Fibroblast of skin of scalp (primary cell): ENCODE data around the gene MAP2K5.

Experiments used
- DNase-seq: peaks from one replicate; pipeline ENCODE4 v3.0.0-alpha.2; 2013

The MAP2K5 gene

DNA sequence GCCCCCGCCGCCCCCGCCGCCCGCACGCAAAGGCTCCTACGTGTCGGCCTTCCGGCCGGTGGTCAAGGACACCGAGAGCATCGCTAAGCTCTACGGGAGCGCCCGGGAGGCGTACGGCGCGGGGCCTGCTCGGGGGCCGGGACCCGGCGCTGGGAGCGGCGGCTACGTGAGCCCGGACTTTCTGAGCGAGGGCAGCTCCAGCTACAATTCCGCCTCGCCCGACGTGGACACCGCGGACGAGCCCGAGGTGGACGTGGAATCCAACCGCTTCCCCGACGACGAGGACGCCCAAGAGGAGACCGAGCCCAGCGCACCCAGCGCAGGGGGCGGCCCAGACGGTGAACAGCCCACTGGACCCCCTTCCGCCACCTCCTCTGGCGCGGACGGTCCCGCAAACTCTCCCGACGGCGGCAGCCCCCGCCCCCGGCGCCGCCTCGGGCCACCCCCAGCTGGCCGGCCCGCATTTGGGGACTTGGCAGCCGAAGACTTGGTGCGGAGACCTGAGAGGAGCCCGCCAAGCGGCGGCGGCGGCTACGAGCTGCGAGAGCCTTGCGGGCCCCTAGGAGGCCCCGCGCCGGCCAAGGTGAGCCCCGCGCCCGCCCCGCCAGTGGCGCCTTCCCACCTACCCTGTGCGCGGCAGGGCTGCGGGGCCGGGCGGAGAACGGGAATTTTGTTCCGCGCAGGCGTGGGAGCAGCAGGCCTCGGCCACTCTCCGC is 285.2 kb downstream of the MAP2K5 start:
- DNase-seq = no peak

GRCh38 chr15:67828278-67828968 is 285.9 kb downstream of the MAP2K5 start:
- no peak for DNase-seq

GRCh38 chr15:67828969-67829646 is 286.6 kb downstream of the MAP2K5 start:
- DNase-seq = no peak

GRCh38 chr15:67829647-67830504 is 287.4 kb downstream of the MAP2K5 start:
- no peak for DNase-seq

DNA sequence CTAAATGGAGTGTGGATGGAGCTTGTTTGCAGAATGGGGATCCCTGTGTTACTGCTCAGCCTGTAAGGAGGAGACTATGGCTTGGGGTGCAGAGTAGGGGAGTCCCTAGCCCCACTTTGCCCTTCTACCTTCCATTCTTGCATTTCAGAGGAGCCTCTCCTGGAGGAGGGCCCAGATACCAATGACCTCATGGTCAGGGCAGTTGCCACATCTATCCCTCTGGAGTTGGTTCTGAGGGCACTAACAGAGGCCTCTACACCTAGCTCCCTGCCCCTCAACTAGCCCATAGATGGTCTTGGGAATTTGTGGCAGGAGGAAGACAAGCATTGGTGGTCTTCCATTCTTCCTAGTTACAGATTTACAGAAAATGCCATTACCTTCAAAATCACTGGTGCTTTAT is 288.9 kb downstream of the MAP2K5 start:
- DNase-seq = no peak

DNA sequence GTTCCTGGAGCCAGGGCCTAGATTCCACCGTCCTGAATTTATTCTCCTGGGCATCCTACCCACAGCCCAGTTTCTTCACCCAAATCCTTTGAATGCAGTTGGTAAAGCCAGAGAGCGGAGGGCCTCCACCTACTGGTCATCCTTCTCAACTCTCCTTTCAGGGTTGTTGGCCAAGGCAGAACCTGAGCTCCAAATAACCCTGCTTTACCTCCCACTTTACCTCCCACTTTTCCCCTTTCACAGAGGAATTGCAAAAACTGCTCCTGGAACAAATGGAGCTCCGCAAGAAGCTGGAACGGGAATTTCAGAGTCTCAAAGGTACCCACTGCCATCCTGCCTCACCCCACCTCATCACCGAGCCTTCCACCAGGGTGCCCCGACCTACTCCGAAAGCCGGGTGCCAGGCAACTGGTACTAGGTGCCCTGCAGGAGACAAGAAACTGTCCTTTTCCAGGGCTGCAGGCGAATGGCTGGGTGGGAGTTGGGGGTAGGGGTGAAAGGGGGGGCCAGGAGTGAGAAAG is 289.6 kb downstream of the MAP2K5 start:
- peak; percentile 41 for DNase-seq

DNA sequence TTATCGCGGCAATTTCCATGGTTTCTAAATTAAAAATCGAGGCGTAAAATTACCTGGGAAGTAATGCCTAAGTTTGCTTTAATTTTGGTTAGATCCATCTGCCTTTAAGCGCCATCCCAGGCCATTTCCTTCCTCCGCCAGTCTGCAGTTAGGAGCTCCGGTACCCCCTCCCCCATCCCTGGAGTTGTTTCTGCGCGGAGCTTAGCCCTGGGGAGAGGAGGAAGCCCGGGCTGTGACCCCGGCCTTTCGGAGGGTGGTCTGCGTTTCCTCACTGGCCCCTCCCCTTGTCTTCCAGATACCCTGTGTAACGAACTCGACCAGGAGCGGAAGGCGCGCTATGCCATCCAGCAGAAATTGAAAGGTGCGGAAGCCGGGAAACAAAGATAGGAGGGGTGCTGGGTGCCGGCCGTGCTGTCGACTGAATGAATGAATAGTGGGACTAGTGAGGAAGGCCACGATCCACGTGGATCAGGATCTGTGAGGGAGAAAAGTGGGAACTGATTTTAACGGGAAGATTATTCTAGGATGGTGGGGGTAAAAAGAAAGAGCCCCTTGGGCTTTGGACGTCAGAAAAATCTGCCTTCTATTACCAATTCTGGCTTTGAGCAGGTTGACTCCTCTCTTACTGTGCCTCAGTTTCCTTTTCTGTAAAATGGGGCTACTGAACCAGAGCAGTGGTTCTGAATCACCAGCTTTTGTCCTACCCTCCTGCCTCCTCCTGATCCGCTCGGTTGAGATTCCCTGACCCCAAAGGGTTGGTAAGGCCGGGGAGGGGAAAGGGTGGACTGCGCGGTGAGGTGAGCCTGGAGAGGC is 290.6 kb downstream of the MAP2K5 start:
- no peak for DNase-seq

DNA sequence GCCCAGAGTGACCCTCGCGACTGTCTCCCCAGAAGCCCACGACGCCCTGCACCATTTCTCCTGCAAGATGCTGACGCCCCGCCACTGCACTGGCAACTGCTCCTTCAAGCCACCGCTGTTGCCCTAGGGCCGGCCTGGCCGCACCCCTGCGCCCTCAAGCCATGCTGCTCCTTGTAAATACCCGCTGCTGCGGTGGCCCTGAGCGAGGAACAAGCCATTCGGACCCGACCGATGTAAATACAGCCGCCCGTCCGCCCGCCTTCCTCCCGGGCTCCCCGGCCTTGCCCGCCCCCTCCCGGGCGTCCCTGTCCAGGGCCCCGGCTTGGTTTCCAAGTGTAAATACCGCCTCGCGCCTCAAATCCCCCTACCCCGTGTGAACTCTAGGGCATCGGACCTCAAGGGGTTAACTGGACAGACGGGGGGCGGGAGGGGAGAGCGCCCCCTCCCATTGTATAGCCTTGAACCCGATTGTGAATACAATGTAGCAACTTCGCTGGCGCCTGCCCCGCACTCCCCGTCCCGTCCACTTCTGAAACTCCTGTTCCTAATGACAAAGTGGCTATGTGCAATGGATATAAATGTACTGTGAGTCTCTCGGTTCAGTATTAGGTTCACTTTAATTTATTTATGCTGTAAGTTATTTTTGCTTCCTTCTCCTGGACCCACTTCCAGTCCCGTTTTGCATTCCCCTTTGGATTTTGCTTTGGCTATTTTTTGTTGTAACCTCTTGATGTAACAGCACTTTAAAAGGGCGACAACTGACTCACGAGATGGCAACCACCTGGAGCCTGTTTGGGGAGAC is 291.4 kb downstream of the MAP2K5 start:
- DNase-seq = peak; percentile 43

GRCh38 chr15:67834581-67835296 is 292.2 kb downstream of the MAP2K5 start:
- DNase-seq = no peak

- no peak for DNase-seq
Measured at GRCh38 chr15:67835297-67836133, 293.0 kb downstream of the MAP2K5 start.

GRCh38 chr15:67836134-67836455 is 293.6 kb downstream of the MAP2K5 start:
- no peak for DNase-seq

GRCh38 chr15:67836477-67836876 is 294.0 kb downstream of the MAP2K5 start:
- peak; percentile 42 for DNase-seq

DNA sequence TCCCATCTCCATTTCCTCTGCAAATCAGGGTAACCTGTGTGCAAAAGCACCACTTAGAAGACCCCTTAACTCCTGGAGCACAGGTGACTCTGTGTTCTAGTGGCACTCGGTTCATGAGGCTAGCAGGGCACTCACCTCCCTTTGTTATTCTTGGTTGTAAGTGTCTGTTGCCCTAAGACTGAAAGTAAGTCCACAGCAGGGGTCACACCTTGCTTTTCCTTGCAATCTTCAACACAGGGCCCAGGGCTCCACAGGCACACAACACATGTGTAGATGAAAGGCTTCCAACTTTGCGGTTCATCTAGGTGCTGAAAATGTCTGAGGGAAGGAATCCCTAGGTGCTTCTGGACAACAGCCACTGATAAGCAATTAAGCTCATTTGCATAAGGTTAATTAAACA is 294.5 kb downstream of the MAP2K5 start:
- DNase-seq = no peak

DNA sequence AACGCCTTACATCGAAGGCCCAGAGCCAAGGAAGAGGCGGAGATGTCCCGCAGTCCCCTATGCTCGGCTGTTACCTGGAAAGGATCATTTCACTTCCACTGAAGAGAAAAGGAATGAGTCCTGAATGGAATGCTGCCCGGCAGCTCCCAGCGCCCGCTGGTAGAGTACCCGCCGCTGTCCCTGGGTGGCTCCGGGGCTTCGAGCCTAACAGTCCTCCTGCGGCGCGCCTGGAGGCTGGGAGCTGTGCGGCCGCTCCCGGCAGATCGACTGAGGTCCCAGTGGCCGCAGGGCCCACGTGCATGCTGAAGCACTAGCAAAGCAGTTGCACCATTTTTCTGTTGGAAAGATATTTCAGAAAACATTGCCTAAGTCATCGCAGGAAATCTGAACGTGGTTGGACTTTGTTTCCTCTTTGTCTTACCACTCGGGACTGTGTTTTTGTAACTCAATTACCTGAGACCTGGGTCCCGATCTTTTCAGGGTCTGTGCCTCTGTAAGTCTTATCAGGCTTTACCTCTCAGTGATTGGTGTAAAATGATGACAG is 296.4 kb downstream of the MAP2K5 start:
- peak; percentile 36 for DNase-seq

- peak; percentile 49 for DNase-seq
Measured at GRCh38 chr15:67839499-67839928, 297.0 kb downstream of the MAP2K5 start.

GRCh38 chr15:67839929-67840748 is 297.6 kb downstream of the MAP2K5 start, which contains the start of gene RNU6-1:
TSS of gene RNU6-1 (minus strand) at chr15:67840045.
- peak; percentile 93 for DNase-seq

GRCh38 chr15:67840749-67841512 is 298.4 kb downstream of the MAP2K5 start:
- peak; percentile 33 for DNase-seq
